ENCODE results near the gene CERT1. TPM values are rescaled to one million over a fixed set of nuclear protein-coding genes. Genes with fewer than 3 reads are reported as not detected.

Gene CERT1
- total RNA-seq, 1 donor from 2014 or later, result 60.7 TPM

DNA sequence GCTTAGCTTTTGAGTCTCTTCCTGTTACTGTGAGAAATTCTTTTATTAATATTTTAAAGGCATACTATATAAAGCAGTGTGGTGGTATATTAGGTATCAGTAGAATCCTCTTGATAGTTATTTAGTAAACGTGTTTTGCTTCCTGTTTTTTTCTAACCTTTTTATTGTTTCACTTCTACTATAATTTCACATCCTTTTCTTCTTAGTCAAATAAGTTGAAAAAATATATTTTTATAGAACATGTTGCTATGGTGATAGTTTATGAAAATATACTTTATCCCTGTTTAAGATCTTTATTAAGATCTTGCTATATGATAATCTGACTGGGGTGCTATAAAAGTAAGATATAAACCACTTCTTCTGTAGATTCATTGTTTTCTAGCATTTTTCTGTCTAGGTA is 2.4 kb upstream of the CERT1 start:
- intact Hi-C loops (cut with DNase I), result loop anchor here (10.0 kb wide), 1 partner anchor 51 kb away; no protein-coding TSS in a partner anchor
- Histone ChIP-seq H3K4me3 (no peak overlapping the region), H3K36me3 (no peaks in the 10 kb centered on the region), H3K9me3 (no peaks in the 10 kb centered on the region), H3K27me3 (no peaks in the 10 kb centered on the region), H3K4me1 (peaks cover 29% of the 10 kb centered on the region), H3K27ac (no peak overlapping the region)
- TF ChIP-seq, protein P1, sequence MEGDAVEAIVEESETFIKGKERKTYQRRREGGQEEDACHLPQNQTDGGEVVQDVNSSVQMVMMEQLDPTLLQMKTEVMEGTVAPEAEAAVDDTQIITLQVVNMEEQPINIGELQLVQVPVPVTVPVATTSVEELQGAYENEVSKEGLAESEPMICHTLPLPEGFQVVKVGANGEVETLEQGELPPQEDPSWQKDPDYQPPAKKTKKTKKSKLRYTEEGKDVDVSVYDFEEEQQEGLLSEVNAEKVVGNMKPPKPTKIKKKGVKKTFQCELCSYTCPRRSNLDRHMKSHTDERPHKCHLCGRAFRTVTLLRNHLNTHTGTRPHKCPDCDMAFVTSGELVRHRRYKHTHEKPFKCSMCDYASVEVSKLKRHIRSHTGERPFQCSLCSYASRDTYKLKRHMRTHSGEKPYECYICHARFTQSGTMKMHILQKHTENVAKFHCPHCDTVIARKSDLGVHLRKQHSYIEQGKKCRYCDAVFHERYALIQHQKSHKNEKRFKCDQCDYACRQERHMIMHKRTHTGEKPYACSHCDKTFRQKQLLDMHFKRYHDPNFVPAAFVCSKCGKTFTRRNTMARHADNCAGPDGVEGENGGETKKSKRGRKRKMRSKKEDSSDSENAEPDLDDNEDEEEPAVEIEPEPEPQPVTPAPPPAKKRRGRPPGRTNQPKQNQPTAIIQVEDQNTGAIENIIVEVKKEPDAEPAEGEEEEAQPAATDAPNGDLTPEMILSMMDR (IDR thresholded peaks at IDR 0.05), result no peak
- DNase-seq (no peak), ATAC-seq (no peak)

DNA sequence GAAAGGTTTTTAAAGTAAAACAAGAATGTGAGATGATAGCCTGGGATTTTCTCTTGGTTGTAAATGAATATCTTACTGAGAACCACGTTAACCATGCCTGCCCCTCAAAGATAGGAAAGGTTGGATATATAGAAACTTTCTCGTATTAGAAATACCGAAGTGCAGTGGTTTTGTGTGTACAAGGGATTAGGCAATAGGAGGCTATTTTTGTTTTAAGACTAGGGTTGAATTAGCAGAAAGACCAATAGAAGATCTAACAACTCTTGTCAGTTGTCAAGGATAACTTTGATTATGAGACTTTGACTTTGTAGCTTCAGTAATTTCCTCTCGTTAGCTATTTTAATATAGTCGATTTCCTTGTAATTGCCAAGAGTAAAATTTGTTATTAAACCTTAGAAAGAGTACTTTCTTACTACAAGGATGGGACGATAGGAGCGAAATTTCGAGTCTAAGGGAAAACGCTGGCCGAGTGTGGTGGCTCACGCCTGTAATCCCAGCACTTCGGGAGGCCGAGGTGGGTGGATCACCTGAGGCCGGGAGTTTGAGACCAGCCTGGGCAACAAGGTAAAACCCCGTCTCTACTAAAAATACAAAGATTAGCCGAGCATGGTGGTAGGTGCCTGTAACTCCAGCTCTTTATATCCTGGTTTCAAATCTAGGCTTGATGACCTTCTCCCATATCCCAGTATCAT is 1.1 kb upstream of the CERT1 start:
- TF ChIP-seq, protein P1 (IDR thresholded peaks at IDR 0.05), result no peak
- Histone ChIP-seq H3K36me3 (no peaks in the 10 kb centered on the region), H3K4me1 (peaks cover 38% of the 10 kb centered on the region), H3K27me3 (no peaks in the 10 kb centered on the region), H3K27ac (peak overlapping the region; percentile 92), H3K9me3 (no peaks in the 10 kb centered on the region), H3K4me3 (peak overlapping the region; percentile 84)
- intact Hi-C loops (cut with DNase I), result loop anchor here (10.0 kb wide), 1 partner anchor 52 kb away; no protein-coding TSS in a partner anchor
- ATAC-seq, result no peak
- DNase-seq, result no peak

DNA sequence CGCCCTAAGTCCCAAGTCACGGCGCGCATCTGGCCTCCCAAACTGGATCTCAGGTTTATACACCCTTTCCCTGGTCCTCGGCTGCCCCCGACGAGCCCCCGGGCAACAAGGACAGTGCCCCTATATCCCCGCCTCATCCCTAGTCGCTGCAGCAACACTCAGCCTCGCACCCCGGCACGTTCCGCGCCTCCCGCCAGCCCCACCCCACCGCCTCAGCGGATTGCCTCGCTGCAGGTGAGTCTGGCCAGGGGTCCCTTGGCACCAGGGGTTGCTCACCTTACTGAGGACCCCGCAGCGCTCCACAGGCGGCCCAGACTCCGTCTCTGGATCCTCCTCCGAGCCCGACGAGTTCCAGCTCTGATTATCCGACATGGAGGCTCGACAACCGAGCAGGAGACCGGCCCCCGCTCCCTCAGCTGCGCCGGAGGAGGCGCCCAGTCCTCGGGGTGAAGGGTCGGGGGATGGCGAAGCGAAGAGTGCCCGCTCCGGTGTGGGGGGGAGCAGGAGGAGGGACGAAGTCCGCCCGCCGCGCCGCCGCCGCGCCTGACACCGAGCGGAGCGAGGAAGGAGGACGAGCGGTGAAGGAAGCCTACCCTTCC is 494 bp downstream of the CERT1 start:
- H3K27ac ChIP-seq, result peak overlapping the region; percentile 92
- peak; percentile 68 for ATAC-seq
- H3K9me3 ChIP-seq, result no peaks in the 10 kb centered on the region
- peaks cover 45% of the 10 kb centered on the region for H3K4me1 ChIP-seq
- intact Hi-C loops (cut with DNase I), result loop anchor here (10.0 kb wide), 1 partner anchor 54 kb away; no protein-coding TSS in a partner anchor
- TF ChIP-seq, protein P1 (IDR thresholded peaks at IDR 0.05), result no peak
- no peaks in the 10 kb centered on the region for H3K36me3 ChIP-seq
- H3K4me3 ChIP-seq, result peak overlapping the region; percentile 84
- no peaks in the 10 kb centered on the region for H3K27me3 ChIP-seq
- peak; percentile 83 for DNase-seq

DNA sequence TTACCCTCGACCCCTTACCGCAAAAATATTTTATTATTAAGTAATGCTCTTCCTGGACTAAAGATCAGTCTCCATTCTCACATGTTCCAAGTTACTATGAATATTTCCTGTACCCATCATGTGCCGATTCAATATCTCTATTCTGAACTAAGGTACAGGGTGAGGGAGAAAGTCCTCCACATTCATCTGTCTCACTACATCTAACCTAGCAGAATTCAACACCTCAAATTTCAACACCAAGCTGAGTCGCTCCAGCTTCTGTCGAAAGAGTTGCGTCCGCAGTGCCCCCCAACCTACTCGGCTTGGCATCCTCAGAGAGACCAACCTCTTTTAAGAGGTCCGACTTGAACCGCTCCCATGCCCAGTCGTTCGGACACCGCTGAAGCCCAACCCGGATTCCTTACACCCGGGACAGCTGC is 1.0 kb downstream of the CERT1 start:
- intact Hi-C loops (cut with DNase I), result loop anchor here (10.0 kb wide), 1 partner anchor 54 kb away; no protein-coding TSS in a partner anchor
- peak overlapping the region; percentile 84 for H3K4me3 ChIP-seq
- no peaks in the 10 kb centered on the region for H3K9me3 ChIP-seq
- DNase-seq, result no peak
- H3K4me1 ChIP-seq, result peaks cover 47% of the 10 kb centered on the region
- peak; percentile 34 for ATAC-seq
- H3K36me3 ChIP-seq, result peaks cover 4% of the 10 kb centered on the region
- TF ChIP-seq, protein P1 (IDR thresholded peaks at IDR 0.05), result no peak
- no peaks in the 10 kb centered on the region for H3K27me3 ChIP-seq
- peak overlapping the region; percentile 92 for H3K27ac ChIP-seq

DNA sequence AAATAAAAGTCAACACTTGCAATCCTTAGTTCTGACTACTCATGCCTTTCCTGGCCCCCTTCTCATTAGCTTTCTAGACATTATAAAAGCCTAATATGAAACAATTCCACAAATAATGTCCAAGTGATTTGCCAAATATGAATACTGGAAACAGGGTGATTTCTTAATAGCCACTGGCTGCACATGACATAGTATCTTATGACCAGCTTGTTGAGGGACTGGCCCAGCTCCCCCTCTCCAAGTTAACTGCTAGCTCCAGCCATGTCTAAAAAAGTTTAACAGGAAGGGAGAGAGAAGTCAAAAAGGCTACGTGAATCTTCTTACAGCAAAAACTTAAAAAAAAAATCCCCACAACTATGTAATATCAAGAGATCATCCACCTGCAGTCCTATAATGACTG is 1.5 kb downstream of the CERT1 start:
- intact Hi-C loops (cut with DNase I), result loop anchor here (10.0 kb wide), 1 partner anchor 55 kb away; no protein-coding TSS in a partner anchor
- H3K4me1 ChIP-seq, result peaks cover 47% of the 10 kb centered on the region

More for the DNA sequence above, 1.5 kb downstream of the CERT1 start:
- ATAC-seq (peak; percentile 10), DNase-seq (no peak)
- H3K4me3 ChIP-seq, result peak overlapping the region; percentile 84
- no peaks in the 10 kb centered on the region for H3K27me3 ChIP-seq
- no peaks in the 10 kb centered on the region for H3K9me3 ChIP-seq
- H3K27ac ChIP-seq, result peak overlapping the region; percentile 92
- TF ChIP-seq, protein P1 (IDR thresholded peaks at IDR 0.05), result no peak
- peaks cover 6% of the 10 kb centered on the region for H3K36me3 ChIP-seq

Data from upper lobe of right lung (tissue), 1 donor.